ENCODE data around the gene GABBR2. TPM values are rescaled to one million over a fixed set of nuclear protein-coding genes. Genes with fewer than 3 reads are reported as not detected.

GABBR2 gene
- total RNA-seq, 1 donor from 2014 or later, result 0.24 TPM

DNA sequence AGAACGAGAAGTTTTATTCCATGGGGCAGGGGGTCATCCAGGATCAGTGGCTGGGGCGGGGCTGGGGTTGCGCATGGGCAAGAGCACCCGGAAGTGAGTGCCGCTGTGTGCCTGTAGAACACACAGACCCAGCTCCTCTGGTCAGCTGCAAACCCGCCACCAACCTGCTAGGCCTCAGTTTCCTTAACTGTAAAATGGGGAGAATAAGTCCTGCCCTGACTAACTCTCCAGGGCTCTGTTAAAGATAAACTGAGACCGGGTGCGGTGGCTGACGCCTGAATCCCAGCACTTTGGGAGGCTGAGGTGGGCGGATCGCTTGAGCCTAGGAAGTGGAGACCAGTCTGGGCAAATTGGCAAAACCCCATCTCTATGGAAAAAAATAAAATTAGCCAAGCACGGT lies 152.2 kb downstream of the GABBR2 start:
- no peaks in the 10 kb centered on the region for H3K9me3 ChIP-seq
- no peak overlapping the region for H3K4me3 ChIP-seq
- DNase-seq, result no peak
- H3K27me3 ChIP-seq (ENCODE audit: low read depth), result no peaks in the 10 kb centered on the region
- H3K27ac ChIP-seq, result no peak overlapping the region
- no peaks in the 10 kb centered on the region for H3K36me3 ChIP-seq
- no peak for ATAC-seq
- TF ChIP-seq, protein P1, sequence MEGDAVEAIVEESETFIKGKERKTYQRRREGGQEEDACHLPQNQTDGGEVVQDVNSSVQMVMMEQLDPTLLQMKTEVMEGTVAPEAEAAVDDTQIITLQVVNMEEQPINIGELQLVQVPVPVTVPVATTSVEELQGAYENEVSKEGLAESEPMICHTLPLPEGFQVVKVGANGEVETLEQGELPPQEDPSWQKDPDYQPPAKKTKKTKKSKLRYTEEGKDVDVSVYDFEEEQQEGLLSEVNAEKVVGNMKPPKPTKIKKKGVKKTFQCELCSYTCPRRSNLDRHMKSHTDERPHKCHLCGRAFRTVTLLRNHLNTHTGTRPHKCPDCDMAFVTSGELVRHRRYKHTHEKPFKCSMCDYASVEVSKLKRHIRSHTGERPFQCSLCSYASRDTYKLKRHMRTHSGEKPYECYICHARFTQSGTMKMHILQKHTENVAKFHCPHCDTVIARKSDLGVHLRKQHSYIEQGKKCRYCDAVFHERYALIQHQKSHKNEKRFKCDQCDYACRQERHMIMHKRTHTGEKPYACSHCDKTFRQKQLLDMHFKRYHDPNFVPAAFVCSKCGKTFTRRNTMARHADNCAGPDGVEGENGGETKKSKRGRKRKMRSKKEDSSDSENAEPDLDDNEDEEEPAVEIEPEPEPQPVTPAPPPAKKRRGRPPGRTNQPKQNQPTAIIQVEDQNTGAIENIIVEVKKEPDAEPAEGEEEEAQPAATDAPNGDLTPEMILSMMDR (IDR thresholded peaks at IDR 0.05), result no peak
- H3K4me1 ChIP-seq, result no peaks in the 10 kb centered on the region
- intact Hi-C loops (cut with DNase I), result no loop called here

DNA sequence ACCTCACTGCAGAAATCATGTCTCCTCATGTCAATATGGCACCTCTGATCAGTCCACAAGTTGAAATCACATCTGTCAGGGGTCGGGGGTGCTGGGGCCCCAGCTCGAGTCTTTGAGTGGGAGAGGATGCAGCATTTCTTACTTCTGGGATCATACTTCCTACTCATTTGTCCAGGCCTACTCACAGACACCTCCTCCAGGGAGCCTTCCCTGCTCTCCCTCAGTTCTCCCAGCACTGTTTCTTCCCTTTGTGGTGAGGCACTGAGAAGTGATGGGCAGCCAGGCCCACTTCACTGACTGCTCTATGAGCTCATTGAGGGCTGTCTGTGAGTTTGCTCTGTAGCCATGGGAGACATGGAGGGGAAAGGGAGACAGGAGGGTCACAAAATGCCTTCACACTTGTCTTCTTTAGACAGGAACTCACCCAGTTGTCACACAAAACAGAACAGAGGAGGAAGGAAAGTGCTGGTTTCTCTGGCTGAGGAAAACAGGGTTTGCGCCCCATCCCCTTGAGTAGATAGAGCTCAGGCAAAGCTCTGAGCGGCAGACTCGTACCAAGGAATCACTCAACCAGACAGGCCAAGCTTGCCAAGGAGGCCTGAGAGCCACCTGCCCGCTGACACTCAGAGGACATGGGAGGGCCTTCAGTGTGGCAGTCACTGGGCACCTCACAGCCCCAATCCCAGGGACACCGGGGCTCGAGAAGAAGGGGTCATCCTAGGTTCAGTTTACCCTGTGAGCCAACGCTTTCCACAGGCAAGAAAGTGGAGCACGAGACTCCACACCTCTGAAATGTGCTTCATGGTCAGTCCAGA lies 152.9 kb downstream of the GABBR2 start:
- ATAC-seq (no peak), DNase-seq (no peak)
- H3K27me3 ChIP-seq (ENCODE audit: low read depth), result no peaks in the 10 kb centered on the region
- intact Hi-C loops (cut with DNase I), result no loop called here
- TF ChIP-seq, protein P1 (IDR thresholded peaks at IDR 0.05), result no peak
- H3K27ac ChIP-seq, result no peak overlapping the region
- no peak overlapping the region for H3K4me3 ChIP-seq
- no peaks in the 10 kb centered on the region for H3K36me3 ChIP-seq
- no peaks in the 10 kb centered on the region for H3K9me3 ChIP-seq
- no peaks in the 10 kb centered on the region for H3K4me1 ChIP-seq

DNA sequence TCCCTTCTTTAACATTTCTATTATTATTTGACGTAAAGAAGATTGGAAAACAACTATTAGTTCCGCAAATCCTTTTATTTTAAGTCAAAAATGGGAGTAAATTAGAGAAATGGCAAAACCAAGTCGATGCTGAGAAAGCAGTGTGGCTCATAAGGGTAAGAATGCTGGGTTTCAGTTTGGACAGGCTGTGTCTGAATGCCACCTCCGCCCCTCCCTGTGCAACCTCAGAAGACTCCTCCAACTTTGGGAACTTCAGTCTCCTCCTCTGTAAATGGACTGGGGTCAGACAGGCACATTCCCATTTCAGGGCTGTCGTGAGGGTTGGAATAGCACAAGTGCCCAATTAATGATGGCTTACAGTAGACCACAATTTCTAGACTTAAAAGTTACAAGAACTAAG lies 154.0 kb downstream of the GABBR2 start:
- intact Hi-C loops (cut with DNase I), result no loop called here
- Histone ChIP-seq H3K27me3 (ENCODE audit: low read depth) (no peaks in the 10 kb centered on the region), H3K27ac (no peak overlapping the region), H3K9me3 (no peaks in the 10 kb centered on the region), H3K4me3 (no peak overlapping the region), H3K4me1 (no peaks in the 10 kb centered on the region), H3K36me3 (no peaks in the 10 kb centered on the region)
- no peak for ATAC-seq
- TF ChIP-seq, protein P1 (IDR thresholded peaks at IDR 0.05), result no peak
- no peak for DNase-seq

DNA sequence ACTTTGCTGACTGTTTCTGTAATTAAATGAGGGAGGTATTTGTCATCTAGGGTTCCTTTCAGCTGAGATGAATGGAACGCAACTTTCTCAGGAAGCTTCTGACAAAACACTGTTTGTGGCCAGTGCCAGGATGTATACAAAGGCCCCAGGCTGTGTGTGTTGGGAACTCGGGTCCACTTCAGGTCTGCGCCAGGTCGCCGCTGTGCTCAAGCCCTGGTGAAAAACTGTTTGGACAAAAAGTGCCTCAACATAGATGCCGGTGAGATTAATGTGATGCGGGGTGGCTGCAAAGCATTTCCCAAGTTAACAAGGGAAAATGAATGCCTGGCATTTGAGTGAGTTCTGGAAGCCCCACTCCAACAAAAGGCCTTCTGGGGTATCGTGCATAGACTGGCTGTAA lies 156.4 kb downstream of the GABBR2 start:
- Histone ChIP-seq H3K27ac (no peak overlapping the region), H3K4me3 (no peak overlapping the region), H3K4me1 (no peaks in the 10 kb centered on the region), H3K27me3 (ENCODE audit: low read depth) (no peaks in the 10 kb centered on the region), H3K36me3 (no peaks in the 10 kb centered on the region), H3K9me3 (no peaks in the 10 kb centered on the region)
- no peak for DNase-seq
- ATAC-seq, result no peak
- intact Hi-C loops (cut with DNase I), result no loop called here
- TF ChIP-seq, protein P1 (IDR thresholded peaks at IDR 0.05), result no peak

DNA sequence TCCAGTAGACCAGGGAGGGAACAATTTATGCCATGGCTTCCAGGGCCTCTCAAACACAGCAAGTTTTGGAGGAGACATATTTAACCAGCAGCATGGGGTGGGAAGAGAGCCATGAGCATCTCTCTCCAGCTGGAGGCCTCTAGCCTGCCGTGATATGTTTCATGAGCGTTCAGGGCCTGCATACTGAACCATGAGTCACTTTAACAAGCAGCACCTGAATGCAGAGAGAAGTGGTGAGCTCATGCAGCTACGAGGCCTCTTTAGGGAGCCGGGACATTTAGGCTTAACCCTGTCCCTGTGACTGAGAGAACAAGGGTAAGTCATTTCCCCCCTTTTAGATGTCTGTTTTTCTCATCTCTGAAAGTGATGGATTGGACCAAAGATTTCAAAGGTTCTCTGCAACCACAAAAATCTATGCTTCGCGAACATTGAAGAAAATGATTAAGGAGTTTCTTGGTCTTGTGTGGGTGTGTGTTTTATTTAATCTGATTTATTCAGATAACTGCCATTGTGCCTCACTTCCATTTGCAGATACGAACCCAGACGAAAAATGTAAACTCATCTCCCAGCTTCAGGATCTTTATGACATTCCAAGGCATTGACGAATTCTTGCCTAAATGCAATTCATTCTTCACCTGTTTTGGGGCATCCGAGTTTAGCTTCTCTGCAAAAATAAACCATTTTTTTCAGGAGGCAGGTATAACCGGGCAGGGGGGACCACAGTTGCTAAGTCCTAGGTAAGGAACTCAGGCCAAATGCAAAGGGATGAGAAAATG lies 157.0 kb downstream of the GABBR2 start:
- Histone ChIP-seq H3K27me3 (ENCODE audit: low read depth) (no peaks in the 10 kb centered on the region), H3K4me3 (no peak overlapping the region), H3K9me3 (no peaks in the 10 kb centered on the region), H3K36me3 (no peaks in the 10 kb centered on the region), H3K27ac (no peak overlapping the region), H3K4me1 (no peaks in the 10 kb centered on the region)
- ATAC-seq (peak in 1 of 2 donors; percentile 52), DNase-seq (no peak)
- intact Hi-C loops (cut with DNase I), result no loop called here
- TF ChIP-seq, protein P1 (IDR thresholded peaks at IDR 0.05), result no peak

All from lower lobe of right lung (tissue), 2 donors.